Activated CD8-positive, alpha-beta T cell treated with anti-CD3 and anti-CD28 coated beads for 36 hours (primary cell): Measurements from ENCODE around the gene TP63. TPM values are rescaled to one million over a fixed set of nuclear protein-coding genes. Genes with fewer than 3 reads are reported as not detected.

Experiments
- ATAC-seq: fragments of 200-7000 bp; cut with Tn5 transposase; one replicate; pipeline ENCODE4 v1.10.0; 2021; ENCODE audit warnings: mild to moderate bottlenecking, moderate library complexity
- CTCF ChIA-PET: fragments of 350-600 bp; sonication (Branson Sonifier 250); formaldehyde crosslinking; loops from one replicate; lab custom pipeline; 2021; ENCODE audit warnings: antibody characterized with exemption; lab: Charles Lee
- POLR2A ChIA-PET: fragments of 350-600 bp; sonication (Branson Sonifier 250); formaldehyde crosslinking; loops from one replicate; lab custom pipeline; 2021; ENCODE audit warnings: antibody characterized with exemption; lab: Charles Lee
- DNase-seq: peaks from one replicate; pipeline ENCODE4 v3.0.0-alpha.2; 2020
- H3K27ac Mint-ChIP-seq: one replicate; pipeline ENCODE4 v1.8.0; 2021; ENCODE audit warnings: mild to moderate bottlenecking, mixed read lengths
- H3K27me3 Mint-ChIP-seq: one replicate; pipeline ENCODE4 v1.8.0; 2021; ENCODE audit warnings: mixed read lengths
- H3K36me3 Mint-ChIP-seq: one replicate; pipeline ENCODE4 v1.8.0; 2021; ENCODE audit warnings: low read depth, mixed read lengths
- H3K4me1 Mint-ChIP-seq: one replicate; pipeline ENCODE4 v1.8.0; 2021; ENCODE audit warnings: low read depth, mixed read lengths
- H3K4me3 Mint-ChIP-seq: one replicate; pipeline ENCODE4 v1.8.0; 2021; ENCODE audit warnings: mild to moderate bottlenecking, moderate library complexity, mixed read lengths
- H3K9me3 Mint-ChIP-seq: one replicate; pipeline ENCODE4 v1.8.0; 2021; ENCODE audit warnings: mixed read lengths
- intact Hi-C: fragments of 100-400 bp; cut with micrococcal nuclease; formaldehyde crosslinking; loops from one replicate; pipeline ENCODE4 v1.10.0; 2022
- total RNA-seq, 2 experiments: library from RNA; stranded (reverse); gene quantifications; one replicate each; pipeline ENCODE4 v1.2.3, GENCODE V29; 2021
- TF ChIP-seq, protein P1 (sequence below): fragments of 200-600 bp; IDR thresholded peaks from one replicate; pipeline ENCODE4 v1.8.0; 2022; ENCODE audit warnings: antibody characterized with exemption, mild to moderate bottlenecking

Gene TP63
- total RNA-seq, 2 experiments from 2014 or later = 0.07 to 0.23 TPM

DNA sequence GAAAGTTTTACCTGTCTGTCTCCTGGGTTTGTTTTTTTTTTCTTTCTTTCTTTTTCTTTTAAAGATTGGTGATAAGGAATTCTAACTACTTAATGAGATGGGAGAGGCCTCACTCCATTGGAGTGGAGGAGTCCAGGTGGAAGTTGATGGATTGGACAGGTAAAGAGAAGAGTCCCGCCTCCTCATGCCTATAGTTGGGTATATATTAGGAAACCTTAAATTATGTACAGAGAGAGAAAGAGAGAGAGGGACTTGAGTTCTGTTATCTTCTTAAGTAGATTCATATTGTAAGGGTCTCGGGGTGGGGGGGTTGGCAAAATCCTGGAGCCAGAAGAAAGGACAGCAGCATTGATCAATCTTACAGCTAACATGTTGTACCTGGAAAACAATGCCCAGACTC is 158.2 kb downstream of the TP63 start:
- peaks cover 9% of the 10 kb centered on the region for H3K27me3 Mint-ChIP-seq
- TF ChIP-seq, protein P1, sequence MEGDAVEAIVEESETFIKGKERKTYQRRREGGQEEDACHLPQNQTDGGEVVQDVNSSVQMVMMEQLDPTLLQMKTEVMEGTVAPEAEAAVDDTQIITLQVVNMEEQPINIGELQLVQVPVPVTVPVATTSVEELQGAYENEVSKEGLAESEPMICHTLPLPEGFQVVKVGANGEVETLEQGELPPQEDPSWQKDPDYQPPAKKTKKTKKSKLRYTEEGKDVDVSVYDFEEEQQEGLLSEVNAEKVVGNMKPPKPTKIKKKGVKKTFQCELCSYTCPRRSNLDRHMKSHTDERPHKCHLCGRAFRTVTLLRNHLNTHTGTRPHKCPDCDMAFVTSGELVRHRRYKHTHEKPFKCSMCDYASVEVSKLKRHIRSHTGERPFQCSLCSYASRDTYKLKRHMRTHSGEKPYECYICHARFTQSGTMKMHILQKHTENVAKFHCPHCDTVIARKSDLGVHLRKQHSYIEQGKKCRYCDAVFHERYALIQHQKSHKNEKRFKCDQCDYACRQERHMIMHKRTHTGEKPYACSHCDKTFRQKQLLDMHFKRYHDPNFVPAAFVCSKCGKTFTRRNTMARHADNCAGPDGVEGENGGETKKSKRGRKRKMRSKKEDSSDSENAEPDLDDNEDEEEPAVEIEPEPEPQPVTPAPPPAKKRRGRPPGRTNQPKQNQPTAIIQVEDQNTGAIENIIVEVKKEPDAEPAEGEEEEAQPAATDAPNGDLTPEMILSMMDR = no peak
- intact Hi-C loops = no loop called here
- POLR2A ChIA-PET = no interaction called here
- peaks cover 7% of the 10 kb centered on the region for H3K4me1 Mint-ChIP-seq
- ATAC-seq (no peak), DNase-seq (no peak)
- H3K9me3 Mint-ChIP-seq = no peaks in the 10 kb centered on the region
- no peak overlapping the region for H3K4me3 Mint-ChIP-seq
- CTCF ChIA-PET = no interaction called here
- no peaks in the 10 kb centered on the region for H3K36me3 Mint-ChIP-seq
- H3K27ac Mint-ChIP-seq = no peak overlapping the region

DNA sequence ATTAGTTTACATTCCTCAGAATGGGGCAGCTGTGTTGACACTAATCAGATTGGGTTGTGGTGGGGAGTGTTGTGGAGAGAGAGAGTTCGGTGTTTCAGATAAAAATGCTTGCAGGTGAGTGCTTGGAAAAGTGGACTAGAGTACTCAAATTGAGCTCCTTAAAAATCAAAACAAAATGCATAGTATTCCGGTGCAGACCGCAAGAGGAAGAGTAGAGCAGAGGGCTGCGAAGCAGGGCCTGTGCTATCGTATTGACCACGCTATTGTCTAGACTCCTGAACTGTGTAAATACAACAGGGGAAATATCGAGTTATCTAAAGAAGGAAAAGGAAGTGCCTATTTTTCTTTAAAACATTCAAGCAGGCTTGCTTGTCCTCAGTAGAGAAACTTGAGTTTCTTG is 159.5 kb downstream of the TP63 start:
- CTCF ChIA-PET = no interaction called here
- H3K36me3 Mint-ChIP-seq = no peaks in the 10 kb centered on the region
- intact Hi-C loops = no loop called here
- ATAC-seq = no peak
- H3K4me3 Mint-ChIP-seq = no peak overlapping the region
- H3K27me3 Mint-ChIP-seq = peaks cover 8% of the 10 kb centered on the region
- TF ChIP-seq, protein P1 = no peak
- no peak overlapping the region for H3K27ac Mint-ChIP-seq
- POLR2A ChIA-PET = no interaction called here
- peaks cover 13% of the 10 kb centered on the region for H3K4me1 Mint-ChIP-seq
- no peaks in the 10 kb centered on the region for H3K9me3 Mint-ChIP-seq
- no peak for DNase-seq

DNA sequence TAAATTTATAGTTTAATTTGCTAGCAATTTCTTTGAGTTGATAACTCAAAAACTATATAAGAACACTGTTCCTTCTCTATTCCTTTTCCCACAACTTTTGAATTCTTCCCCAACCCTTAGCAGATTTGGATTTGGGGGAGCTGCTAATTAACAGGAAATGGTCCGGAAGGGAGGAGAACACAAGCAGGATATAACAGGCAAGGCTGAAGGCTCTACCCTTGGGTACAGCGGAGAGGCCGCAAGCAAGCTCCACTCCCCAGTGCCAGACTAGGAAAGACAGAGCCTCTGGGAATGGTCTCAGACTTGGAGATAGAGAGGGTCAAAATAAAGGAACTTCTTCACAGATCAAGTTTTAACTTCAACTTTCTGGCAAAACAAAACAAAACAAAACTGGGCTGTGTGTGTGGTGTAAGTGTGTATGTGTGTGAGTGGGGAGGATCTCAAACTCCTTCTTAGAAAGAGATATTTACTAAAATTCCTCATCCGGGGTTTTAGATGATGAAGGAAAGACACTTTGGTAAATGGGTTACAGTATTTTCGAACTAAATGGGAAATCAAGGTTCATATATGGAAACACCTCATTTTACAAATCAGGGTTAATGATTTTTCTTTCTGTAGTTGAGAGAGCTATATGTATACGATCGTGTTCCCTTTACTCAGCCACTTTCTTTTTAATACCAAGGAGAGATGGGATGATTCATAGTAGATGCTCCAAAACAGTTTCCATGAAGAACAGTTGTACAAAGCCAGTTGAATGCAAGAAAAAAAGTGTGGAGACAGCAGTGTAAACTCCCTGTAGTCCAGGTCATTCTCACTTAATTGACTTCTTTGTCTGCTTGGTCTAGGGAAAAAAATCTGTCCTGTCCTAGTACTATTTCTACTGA is 161.1 kb downstream of the TP63 start:
- Mint-ChIP-seq H3K9me3 (no peaks in the 10 kb centered on the region), H3K36me3 (no peaks in the 10 kb centered on the region), H3K4me1 (peaks cover 13% of the 10 kb centered on the region), H3K27me3 (peaks cover 8% of the 10 kb centered on the region), H3K4me3 (no peak overlapping the region), H3K27ac (no peak overlapping the region)
- TF ChIP-seq, protein P1 = no peak
- CTCF ChIA-PET = no interaction called here
- intact Hi-C loops = no loop called here
- POLR2A ChIA-PET = no interaction called here
- DNase-seq = no peak
- ATAC-seq = no peak

DNA sequence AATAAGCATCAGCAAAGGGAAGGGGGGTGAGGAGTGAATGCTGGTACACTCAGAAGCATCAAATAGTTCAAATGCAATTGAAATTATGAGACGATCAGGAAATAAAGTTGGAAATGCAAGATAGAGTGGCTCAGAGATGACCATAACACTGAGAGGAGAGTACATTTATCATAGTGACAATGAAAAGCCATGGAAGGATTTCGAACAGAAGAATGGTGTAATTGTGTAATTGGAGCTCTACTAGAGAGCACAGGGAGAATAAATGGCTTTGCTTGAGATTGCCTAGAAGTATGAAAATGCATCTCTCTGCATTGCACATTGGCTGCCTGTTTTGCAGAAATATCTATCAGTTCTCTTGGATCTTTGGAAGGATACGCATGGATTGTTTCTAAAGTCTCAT is 163.3 kb downstream of the TP63 start:
- ChIA-PET POLR2A (no interaction called here), CTCF (no interaction called here)
- Mint-ChIP-seq H3K9me3 (no peaks in the 10 kb centered on the region), H3K36me3 (no peaks in the 10 kb centered on the region), H3K27me3 (peaks cover 8% of the 10 kb centered on the region), H3K27ac (no peak overlapping the region), H3K4me1 (peaks cover 13% of the 10 kb centered on the region), H3K4me3 (no peak overlapping the region)
- intact Hi-C loops = no loop called here
- TF ChIP-seq, protein P1 = no peak
- no peak for ATAC-seq
- DNase-seq = no peak

DNA sequence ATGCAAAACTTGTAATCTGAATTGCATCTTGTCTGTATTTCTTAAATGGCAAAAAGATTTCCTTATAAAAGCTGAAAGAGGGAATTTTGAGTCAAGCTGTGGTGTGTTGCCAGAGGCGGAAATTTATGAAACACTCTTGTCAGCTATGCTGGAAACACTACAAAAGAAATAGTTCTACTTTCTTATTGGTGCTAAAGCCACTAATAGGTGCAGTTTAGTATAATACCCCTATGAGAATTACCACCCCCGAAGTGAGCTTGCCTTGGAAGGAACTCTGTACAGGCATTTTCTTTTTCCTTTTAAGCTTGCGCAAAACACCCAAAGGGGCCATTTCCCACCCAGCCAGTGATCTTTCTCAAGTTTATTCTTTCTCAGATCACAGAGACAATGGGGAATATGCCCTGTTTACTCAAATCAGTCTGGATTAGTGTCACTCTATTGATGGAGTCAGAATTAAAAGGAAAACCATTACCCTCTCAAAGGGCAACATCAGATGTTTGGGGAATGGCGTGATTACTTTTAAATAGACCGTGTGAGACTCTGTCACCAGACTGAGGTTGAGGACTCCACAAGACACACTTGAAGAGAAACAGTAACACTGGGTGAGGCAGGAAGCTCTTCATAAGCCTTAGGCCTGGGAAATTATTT is 166.0 kb downstream of the TP63 start:
- CTCF ChIA-PET = interaction anchor here (1.1 kb wide), 1 partner anchor 164 kb away, joined by 3 read pairs; no protein-coding TSS in a partner anchor
- TF ChIP-seq, protein P1 = no peak
- Mint-ChIP-seq H3K27me3 (peaks cover 3% of the 10 kb centered on the region), H3K36me3 (no peaks in the 10 kb centered on the region), H3K27ac (no peak overlapping the region), H3K4me1 (peaks cover 6% of the 10 kb centered on the region), H3K9me3 (no peaks in the 10 kb centered on the region), H3K4me3 (no peak overlapping the region)
- POLR2A ChIA-PET = no interaction called here
- intact Hi-C loops = no loop called here
- no peak for ATAC-seq
- no peak for DNase-seq
